ENCODE measurements around the gene RAD51B. TPM values are rescaled to one million over a fixed set of nuclear protein-coding genes. Genes with fewer than 3 reads are reported as not detected.
A peak's percentile ranks its signal among the peaks of the same experiment; 100 is the strongest.

The RAD51B gene
- total and polyA plus RNA-seq, 4 experiments from 2014 or later, result 22.0 to 35.7 (median 31.4) TPM

- Mint-ChIP-seq H3K4me3 (no peak overlapping the region), H3K4me1 (peaks cover 11 to 16% (median 12%) of the 10 kb centered on the region in 4 donors), H3K9me3 (no peaks in the 10 kb centered on the region), H3K27ac (no peak overlapping the region), H3K36me3 (peaks cover 0 to 12% of the 10 kb centered on the region in 2 donors), H3K27me3 (no peaks in the 10 kb centered on the region)
- H3K4me3 ChIP-seq (ENCODE audit: low read length in 2 of 2), result no peak overlapping the region
- CTCF ChIA-PET (ENCODE audit: partially characterized antibody), result interaction anchor here (1.2 to 1.3 kb wide), 2 partner anchors 10 to 346 kb away, joined by 3 read pairs; no protein-coding TSS in a partner anchor
- H3K36me3 ChIP-seq (ENCODE audit: insufficient read depth, low read length), result no peaks in the 10 kb centered on the region
- intact Hi-C loops (cut with micrococcal nuclease), result no loop called here
- DNase-seq, result no peak
- no peaks in the 10 kb centered on the region for H3K9me3 ChIP-seq (ENCODE audit: control insufficient read depth in 1 of 2, low read length in 2 of 2)
- H3K4me1 ChIP-seq (ENCODE audit: insufficient read depth, low read length), result peaks cover 11% of the 10 kb centered on the region
- H3K27me3 ChIP-seq (ENCODE audit: insufficient read depth, low read length), result no peaks in the 10 kb centered on the region
- POLR2A ChIA-PET (ENCODE audit: partially characterized antibody), result interaction anchor here (0.8 kb wide), 1 partner anchor 314 kb away, joined by 3 read pairs; no protein-coding TSS in a partner anchor
- H3K27ac ChIP-seq (ENCODE audit: low read depth, low read length), result no peak overlapping the region
These were observed 650.8 kb downstream of the RAD51B start for GRCh38 chr14:68470361-68470760.

GRCh38 chr14:68471029-68471963 is 651.7 kb downstream of the RAD51B start:
- CTCF ChIA-PET (ENCODE audit: partially characterized antibody), result interaction anchor here (1.2 to 1.6 kb wide), 4 partner anchors 9 to 346 kb away, joined by 3 read pairs; no protein-coding TSS in a partner anchor
- intact Hi-C loops (cut with micrococcal nuclease), result no loop called here
- Histone ChIP-seq H3K4me1 (ENCODE audit: insufficient read depth, low read length) (peaks cover 11% of the 10 kb centered on the region), H3K27me3 (ENCODE audit: insufficient read depth, low read length) (no peaks in the 10 kb centered on the region), H3K4me3 (ENCODE audit: low read length in 2 of 2) (no peak overlapping the region), H3K27ac (ENCODE audit: low read depth, low read length) (no peak overlapping the region), H3K9me3 (ENCODE audit: control insufficient read depth in 1 of 2, low read length in 2 of 2) (no peaks in the 10 kb centered on the region), H3K36me3 (ENCODE audit: insufficient read depth, low read length) (no peaks in the 10 kb centered on the region)
- Mint-ChIP-seq H3K27me3 (no peaks in the 10 kb centered on the region), H3K4me1 (peaks cover 11 to 16% (median 12%) of the 10 kb centered on the region in 4 donors), H3K27ac (peak overlapping the region in 1 of 7 donors; percentile 37), H3K9me3 (no peaks in the 10 kb centered on the region), H3K4me3 (no peak overlapping the region), H3K36me3 (peaks cover 0 to 12% of the 10 kb centered on the region in 2 donors)
- POLR2A ChIA-PET (ENCODE audit: partially characterized antibody), result interaction anchor here (1.6 kb wide), 1 partner anchor 36 kb away, joined by 5 read pairs; no protein-coding TSS in a partner anchor
- DNase-seq, result no peak

- Mint-ChIP-seq H3K9me3 (no peaks in the 10 kb centered on the region), H3K27ac (peak overlapping the region in 1 of 7 donors; percentile 35), H3K36me3 (peaks cover 0 to 12% of the 10 kb centered on the region in 2 donors), H3K27me3 (no peaks in the 10 kb centered on the region), H3K4me1 (peaks cover 11 to 16% (median 12%) of the 10 kb centered on the region in 4 donors), H3K4me3 (no peak overlapping the region)
- DNase-seq, result no peak
- intact Hi-C loops (cut with micrococcal nuclease), result no loop called here
- Histone ChIP-seq H3K9me3 (ENCODE audit: control insufficient read depth in 1 of 2, low read length in 2 of 2) (no peaks in the 10 kb centered on the region), H3K27ac (ENCODE audit: low read depth, low read length) (no peak overlapping the region), H3K4me1 (ENCODE audit: insufficient read depth, low read length) (peaks cover 11% of the 10 kb centered on the region), H3K27me3 (ENCODE audit: insufficient read depth, low read length) (no peaks in the 10 kb centered on the region), H3K36me3 (ENCODE audit: insufficient read depth, low read length) (no peaks in the 10 kb centered on the region), H3K4me3 (ENCODE audit: low read length in 2 of 2) (no peak overlapping the region)
- ChIA-PET POLR2A (ENCODE audit: partially characterized antibody) (interaction anchor here (1.6 kb wide), 1 partner anchor 35 kb away, joined by 5 read pairs; no protein-coding TSS in a partner anchor), CTCF (ENCODE audit: partially characterized antibody) (interaction anchor here (1.4 to 1.6 kb wide), 2 partner anchors 12 to 34 kb away, joined by 3 read pairs; no protein-coding TSS in a partner anchor)
These were observed 652.5 kb downstream of the RAD51B start for GRCh38 chr14:68471964-68472508.

GRCh38 chr14:68473069-68473468 is 653.5 kb downstream of the RAD51B start:
- Histone ChIP-seq H3K4me1 (ENCODE audit: insufficient read depth, low read length) (peaks cover 10% of the 10 kb centered on the region), H3K27ac (ENCODE audit: low read depth, low read length) (no peak overlapping the region), H3K4me3 (ENCODE audit: low read length in 2 of 2) (no peak overlapping the region), H3K9me3 (ENCODE audit: control insufficient read depth in 1 of 2, low read length in 2 of 2) (no peaks in the 10 kb centered on the region), H3K36me3 (ENCODE audit: insufficient read depth, low read length) (no peaks in the 10 kb centered on the region), H3K27me3 (ENCODE audit: insufficient read depth, low read length) (no peaks in the 10 kb centered on the region)
- Mint-ChIP-seq H3K4me1 (peaks cover 10 to 19% (median 12%) of the 10 kb centered on the region in 4 donors), H3K9me3 (no peaks in the 10 kb centered on the region), H3K36me3 (peaks cover 0 to 12% of the 10 kb centered on the region in 2 donors), H3K27me3 (no peaks in the 10 kb centered on the region), H3K27ac (no peak overlapping the region), H3K4me3 (no peak overlapping the region)
- CTCF ChIA-PET (ENCODE audit: partially characterized antibody), result interaction anchor here (1.4 to 1.6 kb wide), 2 partner anchors 11 to 33 kb away, joined by 3 read pairs; no protein-coding TSS in a partner anchor
- POLR2A ChIA-PET (ENCODE audit: partially characterized antibody), result no interaction called here
- intact Hi-C loops (cut with micrococcal nuclease), result no loop called here
- no peak for DNase-seq

- no peak overlapping the region for H3K27ac Mint-ChIP-seq
- DNase-seq, result no peak
- no peak overlapping the region for H3K27ac ChIP-seq (ENCODE audit: low read depth, low read length)
- no peaks in the 10 kb centered on the region for H3K27me3 ChIP-seq (ENCODE audit: insufficient read depth, low read length)
- ChIA-PET POLR2A (ENCODE audit: partially characterized antibody) (no interaction called here), CTCF (ENCODE audit: partially characterized antibody) (no interaction called here)
- H3K4me1 ChIP-seq (ENCODE audit: insufficient read depth, low read length), result peaks cover 3% of the 10 kb centered on the region
- H3K36me3 Mint-ChIP-seq, result peaks cover 0 to 8% of the 10 kb centered on the region in 2 donors
- intact Hi-C loops (cut with micrococcal nuclease), result no loop called here
- no peaks in the 10 kb centered on the region for H3K9me3 ChIP-seq (ENCODE audit: control insufficient read depth in 1 of 2, low read length in 2 of 2)
- no peaks in the 10 kb centered on the region for H3K27me3 Mint-ChIP-seq
- H3K4me1 Mint-ChIP-seq, result peaks cover 4 to 11% (median 6%) of the 10 kb centered on the region in 4 donors
- no peaks in the 10 kb centered on the region for H3K9me3 Mint-ChIP-seq
- H3K36me3 ChIP-seq (ENCODE audit: insufficient read depth, low read length), result no peaks in the 10 kb centered on the region
- no peak overlapping the region for H3K4me3 ChIP-seq (ENCODE audit: low read length in 2 of 2)
- no peak overlapping the region for H3K4me3 Mint-ChIP-seq
These were observed 654.2 kb downstream of the RAD51B start for GRCh38 chr14:68473794-68474193.

- intact Hi-C loops (cut with micrococcal nuclease), result no loop called here
- CTCF ChIA-PET (ENCODE audit: partially characterized antibody), result interaction anchor here (0.6 kb wide), 1 partner anchor 1075 kb away, joined by 4 read pairs; no protein-coding TSS in a partner anchor
- Mint-ChIP-seq H3K27me3 (no peaks in the 10 kb centered on the region), H3K9me3 (no peaks in the 10 kb centered on the region), H3K4me1 (peaks cover 0 to 5% (median 3%) of the 10 kb centered on the region in 4 donors), H3K4me3 (no peak overlapping the region), H3K36me3 (peaks cover 0 to 7% of the 10 kb centered on the region in 2 donors), H3K27ac (no peak overlapping the region)
- Histone ChIP-seq H3K27me3 (ENCODE audit: insufficient read depth, low read length) (no peaks in the 10 kb centered on the region), H3K4me1 (ENCODE audit: insufficient read depth, low read length) (no peaks in the 10 kb centered on the region), H3K4me3 (ENCODE audit: low read length in 2 of 2) (no peak overlapping the region), H3K27ac (ENCODE audit: low read depth, low read length) (no peak overlapping the region), H3K9me3 (ENCODE audit: control insufficient read depth in 1 of 2, low read length in 2 of 2) (no peaks in the 10 kb centered on the region), H3K36me3 (ENCODE audit: insufficient read depth, low read length) (no peaks in the 10 kb centered on the region)
- POLR2A ChIA-PET (ENCODE audit: partially characterized antibody), result interaction anchor here (1.8 kb wide), 1 partner anchor 9 kb away, joined by 6 read pairs; no protein-coding TSS in a partner anchor
- DNase-seq, result no peak
These were observed 655.2 kb downstream of the RAD51B start for GRCh38 chr14:68474741-68475140.

GRCh38 chr14:68475802-68476201 is 656.2 kb downstream of the RAD51B start:
- Histone ChIP-seq H3K4me3 (ENCODE audit: low read length in 2 of 2) (no peak overlapping the region), H3K36me3 (ENCODE audit: insufficient read depth, low read length) (no peaks in the 10 kb centered on the region), H3K27me3 (ENCODE audit: insufficient read depth, low read length) (no peaks in the 10 kb centered on the region), H3K9me3 (ENCODE audit: control insufficient read depth in 1 of 2, low read length in 2 of 2) (no peaks in the 10 kb centered on the region), H3K4me1 (ENCODE audit: insufficient read depth, low read length) (no peaks in the 10 kb centered on the region), H3K27ac (ENCODE audit: low read depth, low read length) (no peak overlapping the region)
- DNase-seq, result no peak
- no peak overlapping the region for H3K27ac Mint-ChIP-seq
- H3K36me3 Mint-ChIP-seq, result peaks cover 0 to 4% of the 10 kb centered on the region in 2 donors
- POLR2A ChIA-PET (ENCODE audit: partially characterized antibody), result interaction anchor here (1.1 to 1.8 kb wide), 2 partner anchors 8 to 210 kb away, joined by 3 to 6 read pairs; no protein-coding TSS in a partner anchor
- CTCF ChIA-PET (ENCODE audit: partially characterized antibody), result no interaction called here
- intact Hi-C loops (cut with micrococcal nuclease), result no loop called here
- H3K27me3 Mint-ChIP-seq, result no peaks in the 10 kb centered on the region
- H3K9me3 Mint-ChIP-seq, result no peaks in the 10 kb centered on the region
- peaks cover 3 to 8% (median 4%) of the 10 kb centered on the region in 4 donors for H3K4me1 Mint-ChIP-seq
- no peak overlapping the region for H3K4me3 Mint-ChIP-seq

Measured in CD4-positive, alpha-beta memory T cell (primary cell).